ENCODE data around the gene DYRK1B.
"Not testable (repeated sequence)": the region's sequence is repeated elsewhere in the genome, so short reads cannot be mapped to it uniquely, and the experiment has no call there.

The DYRK1B gene

DNA sequence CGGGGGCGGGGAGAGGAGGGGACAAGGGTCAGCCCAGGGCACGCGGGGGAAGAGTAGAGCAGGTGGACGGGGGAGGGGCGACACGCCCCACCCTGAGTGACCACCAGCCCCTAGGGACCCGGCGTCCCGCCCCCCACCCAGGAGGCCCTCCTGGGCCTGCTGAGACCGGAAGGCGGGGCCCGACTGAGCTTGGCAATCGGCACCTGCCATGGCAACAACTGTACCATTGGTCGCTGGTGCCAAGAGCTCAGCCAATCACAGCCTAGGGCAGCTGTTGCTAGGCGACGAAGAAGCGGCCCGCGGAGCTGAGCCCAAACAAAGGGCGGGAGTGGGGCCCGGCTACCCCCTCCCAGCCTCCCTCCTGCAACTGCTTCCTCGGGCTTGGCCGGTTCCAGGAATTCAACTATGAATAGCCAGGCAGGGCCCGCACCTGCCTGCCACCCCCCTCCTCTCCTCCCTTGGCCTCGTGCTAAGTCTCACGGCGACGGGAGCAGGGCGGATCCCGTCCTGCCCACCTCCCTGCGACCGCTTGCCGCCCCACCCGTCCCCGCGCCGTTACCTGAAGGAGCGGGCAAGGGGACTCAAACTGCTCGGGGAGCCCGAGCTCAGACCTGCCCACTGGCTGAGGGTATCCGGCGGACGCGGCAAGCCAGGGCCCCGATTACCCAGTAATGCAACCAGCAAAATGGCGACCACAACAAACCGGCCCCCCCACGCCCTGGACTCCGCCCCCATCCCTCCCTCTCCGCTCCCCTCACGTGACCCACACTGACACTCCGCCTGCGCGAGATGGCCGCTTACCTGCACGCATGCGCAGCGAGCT is at the start of gene DYRK1B:
Gene DYRK1B (minus strand): TSS at position 699 of the 823 bp plus-strand sequence. CDS start 2,295 bp downstream, outside the sequence.
- DNase-seq = peak; percentile 98

GRCh38 chr19:39882645-39883044 is 48.7 kb upstream of the DYRK1B start:
- peak; percentile 13 for DNase-seq

GRCh38 chr19:39881495-39882110 is 47.6 kb upstream of the DYRK1B start:
- DNase-seq = peak; percentile 71

- DNase-seq = peak; percentile 37
Measured at GRCh38 chr19:39880241-39880640, 46.3 kb upstream of the DYRK1B start.

DNA sequence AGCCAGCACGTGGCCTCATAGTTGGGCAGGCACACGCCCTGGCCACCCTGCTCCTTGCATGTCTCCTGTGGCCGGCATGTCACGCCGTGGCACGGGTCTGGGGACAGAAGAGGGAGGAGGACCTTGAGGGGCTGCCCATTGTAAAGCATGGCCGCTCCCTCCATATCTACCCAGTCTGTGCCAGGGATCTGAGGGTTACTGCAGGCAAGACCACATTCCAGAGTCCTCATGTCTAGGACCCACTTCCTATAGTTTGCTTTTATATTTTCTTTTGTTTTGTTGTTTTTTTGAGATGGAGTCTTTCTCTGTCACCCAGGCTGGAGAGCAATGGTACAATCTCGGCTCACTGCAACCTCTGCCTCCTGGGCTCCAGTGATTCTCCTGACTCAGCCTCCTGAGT is 45.8 kb upstream of the DYRK1B start:
- peak; percentile 25 for DNase-seq

- peak; percentile 16 for DNase-seq
Measured at GRCh38 chr19:39878866-39879265, 44.9 kb upstream of the DYRK1B start.

- DNase-seq = no peak
Measured at GRCh38 chr19:39878398-39878797, 44.4 kb upstream of the DYRK1B start.

GRCh38 chr19:39877982-39878381 is 44.0 kb upstream of the DYRK1B start:
- DNase-seq = not testable (repeated sequence)

GRCh38 chr19:39877488-39877887 is 43.5 kb upstream of the DYRK1B start:
- DNase-seq = not testable (repeated sequence)

GRCh38 chr19:39876486-39876885 is 42.5 kb upstream of the DYRK1B start:
- DNase-seq = not testable (repeated sequence)

- not testable (repeated sequence) for DNase-seq
Measured at GRCh38 chr19:39875401-39875864, 41.5 kb upstream of the DYRK1B start.

DNA sequence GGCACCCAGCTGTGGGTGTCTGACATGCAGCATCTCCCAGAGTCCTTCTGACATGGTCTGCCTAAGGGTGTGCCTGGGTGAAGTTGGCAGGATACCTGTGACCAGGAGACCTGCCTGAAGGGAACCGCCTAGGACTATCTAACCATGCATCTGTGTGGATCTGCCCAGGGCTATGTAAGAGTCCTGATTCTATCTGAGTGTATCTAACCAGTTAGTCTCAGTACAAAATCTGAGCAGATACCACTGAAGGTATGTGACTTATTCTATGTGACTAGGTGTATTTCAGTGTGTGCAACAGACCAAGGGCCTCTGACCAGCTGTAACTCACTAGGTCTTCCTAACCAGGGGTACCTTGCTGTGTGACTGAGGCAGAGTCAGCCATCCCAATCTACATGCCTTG is 40.4 kb upstream of the DYRK1B start:
- DNase-seq = no peak

GRCh38 chr19:39873385-39873784 is 39.4 kb upstream of the DYRK1B start:
- DNase-seq = no peak

DNA sequence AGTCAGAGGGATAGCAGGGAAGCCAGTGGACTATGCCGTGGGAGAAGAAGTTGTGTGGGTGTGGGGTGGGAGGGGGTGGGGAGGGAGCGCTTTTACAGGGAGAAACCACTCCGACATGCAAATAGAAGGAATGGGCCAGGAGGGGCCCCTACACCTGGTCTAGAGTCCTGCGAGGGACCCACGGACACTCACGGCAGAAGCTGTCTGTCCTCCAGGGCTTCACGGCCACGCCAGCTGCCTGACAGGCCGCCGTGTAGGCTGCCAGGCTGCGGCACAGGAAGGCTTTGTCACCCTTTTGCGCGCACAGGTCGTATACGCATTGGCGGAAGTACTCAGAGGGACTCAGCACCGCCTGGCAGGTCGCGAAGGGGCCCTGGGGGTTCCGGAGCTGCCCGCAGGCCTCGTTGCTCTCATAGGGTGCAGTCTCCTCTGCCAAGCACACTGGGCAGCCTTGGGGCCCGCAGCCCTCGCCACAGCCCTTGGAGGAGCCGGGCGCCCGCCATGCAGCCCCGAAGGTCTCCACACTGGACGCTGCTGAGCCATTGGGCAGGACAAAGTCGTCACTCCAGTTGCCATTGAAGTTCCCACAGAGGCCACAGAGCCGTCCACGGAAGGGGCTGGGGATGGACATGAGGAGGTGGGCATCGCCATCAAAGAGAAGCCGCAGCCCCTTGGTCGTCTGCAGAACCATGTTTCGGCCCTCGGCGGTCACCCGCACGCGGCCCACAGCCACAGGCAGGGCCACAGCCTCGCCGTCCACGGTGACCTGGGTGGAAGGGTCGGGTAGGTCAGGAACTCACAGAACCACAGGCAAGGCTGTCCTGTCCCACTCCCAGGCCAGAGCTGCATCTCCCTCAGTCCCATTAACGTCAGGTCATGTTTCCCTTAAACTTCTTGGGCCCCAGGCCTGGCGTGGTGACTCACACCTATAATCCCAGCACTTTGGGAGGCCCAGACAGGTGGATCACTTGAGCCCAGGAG is 38.2 kb upstream of the DYRK1B start:
- DNase-seq = no peak

GRCh38 chr19:39871362-39871761 is 37.4 kb upstream of the DYRK1B start:
- peak; percentile 53 for DNase-seq

DNA sequence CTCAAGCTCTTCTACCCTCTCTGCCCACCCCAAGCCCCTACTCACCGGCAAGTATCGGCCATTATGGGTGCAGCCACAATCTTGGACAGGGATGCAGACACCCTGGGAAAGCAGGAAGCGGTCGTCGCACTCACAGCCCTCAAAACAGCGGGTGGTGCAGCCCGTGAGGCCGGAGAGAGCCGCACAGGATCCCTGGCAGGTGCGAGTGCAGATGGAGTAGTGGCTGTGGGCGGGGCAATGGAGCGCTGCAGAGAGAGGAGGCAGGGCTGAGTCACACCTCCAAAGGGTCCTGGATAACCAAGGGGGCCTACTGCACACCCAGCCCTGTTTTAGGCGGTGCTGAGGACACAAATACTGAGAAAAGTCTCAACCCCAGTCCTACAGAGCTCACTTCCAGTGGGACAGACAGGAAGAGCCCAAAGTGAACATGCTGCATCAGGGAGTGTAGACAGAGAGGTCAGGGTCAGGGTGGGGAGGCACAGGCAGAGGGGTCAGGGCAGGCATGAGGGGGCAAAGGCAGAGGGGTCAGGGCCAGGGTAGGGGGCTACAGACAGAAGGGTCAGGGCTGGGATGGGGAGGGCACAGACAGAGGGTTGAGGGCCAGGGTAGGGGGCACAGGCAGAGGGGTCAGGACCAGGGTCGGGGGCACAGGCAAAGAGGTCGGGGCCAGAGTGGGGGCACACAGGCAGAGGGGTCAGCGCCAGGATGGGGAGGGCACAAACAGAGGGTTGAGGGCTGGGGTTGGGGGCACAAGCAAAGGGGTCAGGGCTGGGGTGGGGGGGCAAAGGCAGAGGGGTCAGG is 36.4 kb upstream of the DYRK1B start:
- no peak for DNase-seq

DNA sequence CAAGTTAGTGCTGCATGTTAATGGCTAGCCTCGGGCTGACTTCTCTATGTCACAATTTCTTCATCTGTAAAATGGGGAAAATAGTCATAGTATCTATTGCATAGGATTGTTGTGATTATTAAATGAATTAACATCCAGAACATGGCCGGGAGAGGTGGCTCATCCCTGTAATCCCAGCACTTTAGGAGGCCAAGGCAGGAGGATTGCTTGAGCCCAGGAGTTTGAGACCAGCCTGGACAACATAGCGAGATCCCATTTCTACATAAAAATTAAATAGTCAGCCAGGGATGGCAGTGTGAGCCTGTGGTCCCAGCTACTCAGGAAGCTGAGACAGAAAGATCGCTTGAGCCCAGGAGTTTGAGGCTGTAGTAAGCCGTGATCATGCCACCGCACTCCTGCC is 34.0 kb upstream of the DYRK1B start:
- no peak for DNase-seq

DNA sequence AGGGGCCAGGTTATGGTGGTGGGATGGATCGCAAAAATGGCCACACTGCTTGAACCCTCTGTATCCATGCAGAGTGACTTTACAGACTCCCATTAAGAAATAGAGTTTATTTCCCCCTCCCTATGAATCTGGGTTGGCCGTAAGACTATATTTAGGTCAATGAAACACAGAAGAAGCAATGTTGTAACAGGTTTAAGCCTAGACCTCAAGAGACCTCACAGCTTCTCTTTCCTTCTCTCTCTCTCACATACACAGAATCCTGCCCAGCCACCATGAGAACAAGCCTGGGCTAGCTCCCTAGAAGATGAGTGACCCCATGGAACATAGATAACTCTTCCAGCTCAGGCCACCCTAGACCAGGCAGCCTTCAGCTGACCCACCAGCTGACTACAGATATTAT is 33.2 kb upstream of the DYRK1B start:
- DNase-seq = no peak

DNA sequence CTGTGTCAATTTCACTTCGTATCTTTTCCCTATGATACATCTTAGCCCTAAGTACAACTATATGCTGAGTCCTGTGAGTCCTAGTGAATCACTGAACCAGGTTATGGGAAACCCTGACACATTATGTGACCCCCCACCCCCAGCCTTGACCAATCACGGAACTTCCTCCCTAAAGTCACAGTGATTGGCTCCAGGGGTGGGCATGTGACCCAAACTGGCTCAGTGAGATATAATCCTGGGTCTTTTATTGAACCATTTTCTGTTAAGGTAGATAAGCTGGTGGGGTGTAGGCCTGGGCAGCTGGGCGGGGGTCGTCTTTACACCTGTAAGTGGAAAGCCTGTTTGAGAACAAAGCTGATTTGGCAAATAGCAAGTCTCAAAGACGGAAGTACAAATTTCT is 32.0 kb upstream of the DYRK1B start:
- no peak for DNase-seq

DNA sequence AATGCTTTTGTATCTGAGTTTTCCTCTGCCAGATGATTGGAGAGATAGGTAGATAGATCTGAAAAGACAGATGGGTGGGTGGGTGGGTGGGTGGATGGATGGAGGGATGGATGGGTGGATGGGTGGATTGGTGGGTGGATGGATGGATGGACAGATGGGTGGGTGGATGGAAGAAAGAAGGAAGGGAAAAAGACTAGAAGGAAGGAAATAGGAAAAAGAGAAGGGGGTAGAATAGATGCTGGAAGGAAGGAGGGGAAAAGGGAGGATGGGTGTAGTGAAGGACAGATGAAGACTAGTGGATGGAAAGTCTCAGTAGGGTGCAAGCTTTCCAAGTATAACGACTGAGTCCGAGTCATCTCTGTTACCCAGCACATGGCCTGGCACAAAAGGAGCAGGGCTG is 31.2 kb upstream of the DYRK1B start:
- DNase-seq = no peak

GRCh38 chr19:39864118-39864517 is 30.2 kb upstream of the DYRK1B start:
- no peak for DNase-seq

- no peak for DNase-seq
Measured at GRCh38 chr19:39858541-39858940, 24.6 kb upstream of the DYRK1B start.
